ENCODE data around the gene CEACAM21. TPM values are rescaled to one million over a fixed set of nuclear protein-coding genes. Genes with fewer than 3 reads are reported as not detected.

CEACAM21 gene
- polyA plus RNA-seq, 3 donors, result 2.1 to 6.4 (median 4.1) TPM

DNA sequence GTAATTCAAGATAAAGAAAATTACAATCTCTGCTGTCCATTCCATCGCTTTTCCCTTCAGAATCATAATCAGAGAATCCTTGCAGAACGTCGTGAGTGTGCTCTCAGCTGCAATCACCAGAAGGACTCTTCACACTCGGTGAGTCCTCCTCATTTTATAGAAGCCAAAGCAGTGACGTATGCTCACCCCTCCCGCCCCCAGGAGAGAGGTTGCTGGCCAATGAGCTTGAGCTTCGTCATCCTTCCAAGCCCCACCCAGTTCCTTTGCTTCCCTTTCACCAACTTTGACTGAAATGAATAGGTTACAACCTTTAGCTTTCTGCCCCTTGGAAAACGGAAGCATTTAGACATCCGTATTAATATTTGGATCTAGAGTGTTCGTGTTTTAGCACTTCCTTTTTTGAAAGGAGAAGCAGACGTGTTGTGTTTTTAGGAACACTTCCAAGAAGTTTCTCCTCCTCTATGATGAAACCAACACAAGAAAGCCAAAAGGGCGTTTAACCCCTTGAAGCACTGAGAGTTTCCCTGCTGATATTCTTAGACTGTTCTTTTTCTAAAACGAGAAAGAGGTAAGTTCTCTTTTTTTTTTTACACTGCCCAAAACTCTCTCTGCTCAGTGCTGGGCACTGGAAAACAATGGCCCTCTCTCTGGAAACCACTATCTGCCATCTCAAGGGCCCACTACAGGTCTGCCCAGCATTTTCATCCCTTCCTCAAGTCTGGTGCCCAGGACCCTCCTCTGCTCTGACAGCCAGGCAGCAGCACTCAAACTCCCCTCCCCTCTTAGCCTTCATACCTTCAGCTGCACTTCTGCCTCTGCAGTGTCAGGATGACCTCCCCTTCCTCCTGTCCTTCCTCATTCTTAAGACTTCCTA lies 44.3 kb upstream of the CEACAM21 start:
- Histone ChIP-seq H3K27ac (ENCODE audit: low read depth in 1 of 2, low read length in 2 of 2) (peak overlapping the region; percentile 69 to 92), H3K4me2 (replicated peaks; ENCODE audit: extremely low read depth, low read length, poor library complexity, severe bottlenecking) (peak overlapping the region; percentile 75), H2AFZ (ENCODE audit: insufficient read depth, low read depth, low read length, poor library complexity, severe bottlenecking) (no peak overlapping the region), H3K79me2 (ENCODE audit: insufficient read depth, low read length) (no peaks in the 10 kb centered on the region), H3K27me3 (ENCODE audit: control insufficient read depth in 2 of 2, insufficient read depth in 2 of 2, low read length in 2 of 2) (no peaks in the 10 kb centered on the region), H3K4me1 (ENCODE audit: control insufficient read depth in 1 of 2, insufficient read depth in 2 of 2, low read length in 2 of 2) (peaks cover 64 to 79% of the 10 kb centered on the region in 2 donors), H4K20me1 (ENCODE audit: insufficient read depth, low read length) (peaks cover 8% of the 10 kb centered on the region), H3K9me3 (replicated peaks in 1 of 2; ENCODE audit: control insufficient read depth in 1 of 2, insufficient read depth in 1 of 2, low read length in 2 of 2) (no peaks in the 10 kb centered on the region), H3K4me3 (replicated peaks in 1 of 3; ENCODE audit: low read depth in 2 of 3, low read length in 3 of 3) (peak overlapping the region in 2 of 3 experiments; percentile 43 to 64), H3K9ac (ENCODE audit: insufficient read depth, low read length, poor library complexity, severe bottlenecking) (peak overlapping the region; percentile 35), H3K36me3 (replicated peaks in 1 of 2; ENCODE audit: control insufficient read depth in 1 of 2, insufficient read depth in 2 of 2, low read length in 2 of 2) (no peaks in the 10 kb centered on the region)
- no peaks in the 10 kb centered on the region for H3K36me3 Mint-ChIP-seq
- TF ChIP-seq, protein P1, sequence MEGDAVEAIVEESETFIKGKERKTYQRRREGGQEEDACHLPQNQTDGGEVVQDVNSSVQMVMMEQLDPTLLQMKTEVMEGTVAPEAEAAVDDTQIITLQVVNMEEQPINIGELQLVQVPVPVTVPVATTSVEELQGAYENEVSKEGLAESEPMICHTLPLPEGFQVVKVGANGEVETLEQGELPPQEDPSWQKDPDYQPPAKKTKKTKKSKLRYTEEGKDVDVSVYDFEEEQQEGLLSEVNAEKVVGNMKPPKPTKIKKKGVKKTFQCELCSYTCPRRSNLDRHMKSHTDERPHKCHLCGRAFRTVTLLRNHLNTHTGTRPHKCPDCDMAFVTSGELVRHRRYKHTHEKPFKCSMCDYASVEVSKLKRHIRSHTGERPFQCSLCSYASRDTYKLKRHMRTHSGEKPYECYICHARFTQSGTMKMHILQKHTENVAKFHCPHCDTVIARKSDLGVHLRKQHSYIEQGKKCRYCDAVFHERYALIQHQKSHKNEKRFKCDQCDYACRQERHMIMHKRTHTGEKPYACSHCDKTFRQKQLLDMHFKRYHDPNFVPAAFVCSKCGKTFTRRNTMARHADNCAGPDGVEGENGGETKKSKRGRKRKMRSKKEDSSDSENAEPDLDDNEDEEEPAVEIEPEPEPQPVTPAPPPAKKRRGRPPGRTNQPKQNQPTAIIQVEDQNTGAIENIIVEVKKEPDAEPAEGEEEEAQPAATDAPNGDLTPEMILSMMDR (IDR thresholded peaks at IDR 0.05), result no peak
- H3K27ac Mint-ChIP-seq, result peak overlapping the region; percentile 97 to 99 (median 99)
- DNase-seq, result peak; percentile 97 to 99 (median 98)
- peaks cover 66% of the 10 kb centered on the region for H3K4me1 Mint-ChIP-seq
- peak overlapping the region; percentile 54 to 86 for H3K4me3 Mint-ChIP-seq
- WGBS (ENCODE audit: insufficient coverage), result 0% methylated on average over 7 of the region's 13 CpGs
- intact Hi-C loops (cut with micrococcal nuclease), result loop anchor here (1.0 to 10.0 kb wide), 2 partner anchors 10 to 87 kb away; partner anchors contain the start of gene ERICH4 (in 1 of the 2)
- peaks cover 0 to 6% (median 4%) of the 10 kb centered on the region in 3 donors for H3K27me3 Mint-ChIP-seq (ENCODE audit: low read depth in 3 of 3)
- peaks cover 0 to 16% (median 2%) of the 10 kb centered on the region in 7 donors for H3K9me3 Mint-ChIP-seq

DNA sequence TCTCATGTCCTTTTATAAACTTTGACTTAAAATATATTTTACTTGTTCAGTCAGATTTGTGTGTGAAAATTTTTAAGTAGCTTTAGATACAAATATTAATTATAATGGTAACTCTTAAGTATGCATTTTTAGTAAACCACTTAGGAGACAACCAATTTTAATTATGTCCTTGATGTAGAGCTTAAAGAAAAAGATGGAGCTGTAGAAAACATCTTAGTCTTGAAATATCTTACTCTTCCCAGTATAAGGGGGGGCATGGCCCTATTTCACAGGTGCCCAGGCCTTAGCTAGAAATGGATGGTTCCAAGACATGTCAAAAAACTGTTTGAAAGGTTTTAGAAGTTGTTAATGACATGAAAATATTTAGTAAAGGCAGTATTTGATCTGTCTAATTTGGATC lies 43.4 kb upstream of the CEACAM21 start:
- Histone ChIP-seq H3K4me1 (ENCODE audit: control insufficient read depth in 1 of 2, insufficient read depth in 2 of 2, low read length in 2 of 2) (peaks cover 64 to 78% of the 10 kb centered on the region in 2 donors), H3K27me3 (ENCODE audit: control insufficient read depth in 2 of 2, insufficient read depth in 2 of 2, low read length in 2 of 2) (no peaks in the 10 kb centered on the region), H3K36me3 (replicated peaks in 1 of 2; ENCODE audit: control insufficient read depth in 1 of 2, insufficient read depth in 2 of 2, low read length in 2 of 2) (no peaks in the 10 kb centered on the region), H3K4me3 (replicated peaks in 1 of 3; ENCODE audit: low read depth in 2 of 3, low read length in 3 of 3) (peak overlapping the region in 1 of 3 experiments; percentile 64), H3K4me2 (replicated peaks; ENCODE audit: extremely low read depth, low read length, poor library complexity, severe bottlenecking) (peak overlapping the region; percentile 75), H3K79me2 (ENCODE audit: insufficient read depth, low read length) (no peaks in the 10 kb centered on the region), H2AFZ (ENCODE audit: insufficient read depth, low read depth, low read length, poor library complexity, severe bottlenecking) (no peak overlapping the region), H4K20me1 (ENCODE audit: insufficient read depth, low read length) (peaks cover 8% of the 10 kb centered on the region), H3K9ac (ENCODE audit: insufficient read depth, low read length, poor library complexity, severe bottlenecking) (no peak overlapping the region), H3K9me3 (replicated peaks in 1 of 2; ENCODE audit: control insufficient read depth in 1 of 2, insufficient read depth in 1 of 2, low read length in 2 of 2) (no peaks in the 10 kb centered on the region), H3K27ac (ENCODE audit: low read depth in 1 of 2, low read length in 2 of 2) (no peak overlapping the region)
- DNase-seq, result no peak
- Mint-ChIP-seq H3K4me1 (peaks cover 65% of the 10 kb centered on the region), H3K27ac (peak overlapping the region in 2 of 7 donors; percentile 99), H3K9me3 (peaks cover 0 to 16% (median 2%) of the 10 kb centered on the region in 7 donors), H3K36me3 (no peaks in the 10 kb centered on the region), H3K27me3 (ENCODE audit: low read depth in 3 of 3) (peaks cover 0 to 6% (median 4%) of the 10 kb centered on the region in 3 donors), H3K4me3 (no peak overlapping the region)
- intact Hi-C loops (cut with micrococcal nuclease), result loop anchor here in 1 of 2 donors (10.0 kb wide), 1 partner anchor 88 kb away; the partner anchor contains the start of gene ERICH4
- TF ChIP-seq, protein P1 (IDR thresholded peaks at IDR 0.05), result no peak
